Measurements from ENCODE around the gene NUAK1. TPM values are rescaled to one million over a fixed set of nuclear protein-coding genes. Genes with fewer than 3 reads are reported as not detected.

The NUAK1 gene
- total RNA-seq, 4 donors from 2014 or later: 22.6 to 44.3 (median 38.4) TPM

DNA sequence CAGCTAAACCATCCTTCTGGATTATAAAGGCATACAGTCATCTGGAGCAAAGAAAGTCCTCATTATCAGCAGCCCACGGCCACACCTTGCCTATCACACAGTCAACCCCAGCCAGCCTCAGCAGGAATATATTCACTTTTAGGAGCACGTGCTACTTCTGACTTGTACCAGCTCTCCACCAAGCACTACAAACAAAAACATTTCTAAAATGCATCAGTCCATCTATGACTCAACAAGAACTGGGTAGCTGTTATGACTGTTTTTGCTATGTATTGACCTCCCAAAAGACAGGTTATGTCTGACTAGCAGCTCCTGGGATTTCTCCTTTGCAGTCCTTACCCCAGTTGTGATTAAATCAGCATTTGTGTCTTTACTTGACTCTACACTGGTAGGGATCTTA lies 31.2 kb downstream of the NUAK1 start:
- peaks cover 5% of the 10 kb centered on the region for H3K36me3 ChIP-seq
- H3K27ac ChIP-seq: peak overlapping the region; percentile 67
- no peak overlapping the region for H3K4me3 ChIP-seq
- no peaks in the 10 kb centered on the region for H3K27me3 ChIP-seq
- peaks cover 63% of the 10 kb centered on the region for H3K4me1 ChIP-seq
- DNase-seq (ENCODE audit: low spot score in 2 of 2): no peak
- TF ChIP-seq POLR2A (IDR thresholded peaks at IDR 0.05): no peak
- no peak for TF ChIP-seq EP300 (IDR thresholded peaks at IDR 0.05)
- no peak for TF ChIP-seq POLR2AphosphoS5 (IDR thresholded peaks at IDR 0.05)
- TF ChIP-seq, protein P1, sequence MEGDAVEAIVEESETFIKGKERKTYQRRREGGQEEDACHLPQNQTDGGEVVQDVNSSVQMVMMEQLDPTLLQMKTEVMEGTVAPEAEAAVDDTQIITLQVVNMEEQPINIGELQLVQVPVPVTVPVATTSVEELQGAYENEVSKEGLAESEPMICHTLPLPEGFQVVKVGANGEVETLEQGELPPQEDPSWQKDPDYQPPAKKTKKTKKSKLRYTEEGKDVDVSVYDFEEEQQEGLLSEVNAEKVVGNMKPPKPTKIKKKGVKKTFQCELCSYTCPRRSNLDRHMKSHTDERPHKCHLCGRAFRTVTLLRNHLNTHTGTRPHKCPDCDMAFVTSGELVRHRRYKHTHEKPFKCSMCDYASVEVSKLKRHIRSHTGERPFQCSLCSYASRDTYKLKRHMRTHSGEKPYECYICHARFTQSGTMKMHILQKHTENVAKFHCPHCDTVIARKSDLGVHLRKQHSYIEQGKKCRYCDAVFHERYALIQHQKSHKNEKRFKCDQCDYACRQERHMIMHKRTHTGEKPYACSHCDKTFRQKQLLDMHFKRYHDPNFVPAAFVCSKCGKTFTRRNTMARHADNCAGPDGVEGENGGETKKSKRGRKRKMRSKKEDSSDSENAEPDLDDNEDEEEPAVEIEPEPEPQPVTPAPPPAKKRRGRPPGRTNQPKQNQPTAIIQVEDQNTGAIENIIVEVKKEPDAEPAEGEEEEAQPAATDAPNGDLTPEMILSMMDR (IDR thresholded peaks at IDR 0.05): no peak
- H3K9me3 ChIP-seq: no peaks in the 10 kb centered on the region
- WGBS: 12% methylated on average over 2 of the region's 2 CpGs

DNA sequence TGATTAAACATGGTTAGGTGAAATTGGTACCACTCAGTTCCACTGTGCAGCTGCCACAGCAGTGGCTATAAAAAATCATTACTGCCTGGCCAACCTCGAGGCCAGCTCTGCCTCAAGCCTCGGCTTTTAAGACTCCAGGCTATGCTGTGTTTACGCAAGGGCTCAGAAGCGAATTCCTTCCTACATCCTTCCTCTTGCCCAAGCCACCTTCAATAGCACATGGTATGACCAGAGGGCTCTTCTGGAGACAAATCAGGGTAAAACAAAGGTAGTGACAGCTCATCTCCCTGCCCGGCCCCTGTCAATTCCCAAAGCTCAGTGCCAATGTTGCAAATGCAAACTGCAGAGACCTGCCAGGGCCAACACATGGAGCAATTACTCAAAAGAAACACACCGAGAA lies 31.9 kb downstream of the NUAK1 start:
- peaks cover 57% of the 10 kb centered on the region for H3K4me1 ChIP-seq
- TF ChIP-seq POLR2A (IDR thresholded peaks at IDR 0.05) (no peak), POLR2AphosphoS5 (IDR thresholded peaks at IDR 0.05) (peak in 1 of 3 donors; percentile 13)
- 17% methylated on average over 6 of the region's 6 CpGs for WGBS
- H3K27me3 ChIP-seq: no peaks in the 10 kb centered on the region
- no peak for DNase-seq (ENCODE audit: low spot score in 2 of 2)
- H3K36me3 ChIP-seq: peaks cover 8% of the 10 kb centered on the region
- H3K4me3 ChIP-seq: no peak overlapping the region
- H3K27ac ChIP-seq: peak overlapping the region; percentile 67
- H3K9me3 ChIP-seq: no peaks in the 10 kb centered on the region

GRCh38 chr12:106106061-106106566 lies 32.6 kb downstream of the NUAK1 start:
- Histone ChIP-seq H3K27ac (peak overlapping the region; percentile 67), H3K4me1 (peaks cover 56% of the 10 kb centered on the region), H3K4me3 (no peak overlapping the region), H3K36me3 (peaks cover 8% of the 10 kb centered on the region), H3K9me3 (no peaks in the 10 kb centered on the region), H3K27me3 (no peaks in the 10 kb centered on the region)
- no peak for TF ChIP-seq POLR2A (IDR thresholded peaks at IDR 0.05)
- TF ChIP-seq, protein P1 (IDR thresholded peaks at IDR 0.05): no peak
- no peak for TF ChIP-seq POLR2AphosphoS5 (IDR thresholded peaks at IDR 0.05)
- no peak for TF ChIP-seq EP300 (IDR thresholded peaks at IDR 0.05)
- DNase-seq (ENCODE audit: low spot score in 2 of 2): no peak
- WGBS: 52% methylated on average over 4 of the region's 4 CpGs

GRCh38 chr12:106101803-106102202 lies 37.0 kb downstream of the NUAK1 start:
- 73% methylated on average over 5 of the region's 5 CpGs for WGBS

DNA sequence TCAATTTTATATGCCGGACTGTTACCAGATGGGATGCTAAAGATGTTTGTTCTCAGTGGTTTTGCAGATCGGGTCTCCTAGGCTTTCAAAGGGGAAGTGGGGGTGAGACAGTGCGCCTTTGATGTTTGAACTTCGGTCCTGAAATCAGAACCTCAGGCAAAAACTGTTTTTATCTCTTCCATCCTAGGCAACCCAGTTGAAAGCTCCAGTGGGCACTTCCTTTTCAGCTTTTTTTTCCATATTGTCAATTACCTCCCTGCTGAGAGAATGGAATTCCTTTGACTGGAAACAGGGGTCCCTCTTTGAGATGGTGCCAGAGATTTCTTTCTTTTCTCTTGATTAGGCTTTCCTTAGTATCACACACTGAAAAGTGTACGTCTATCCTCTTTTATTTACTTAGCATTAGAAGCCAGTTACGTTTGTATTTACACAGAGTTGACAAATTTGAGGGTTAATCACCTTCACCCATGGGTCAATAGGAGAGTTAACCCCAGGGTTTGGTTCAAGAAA lies 40.0 kb downstream of the NUAK1 start:
- H3K36me3 ChIP-seq: peaks cover 18% of the 10 kb centered on the region
- peaks cover 17% of the 10 kb centered on the region for H3K4me1 ChIP-seq
- H3K4me3 ChIP-seq: no peak overlapping the region
- WGBS: 75% methylated on average over 6 of the region's 6 CpGs
- H3K9me3 ChIP-seq: no peaks in the 10 kb centered on the region
- H3K27ac ChIP-seq: no peak overlapping the region
- no peak for TF ChIP-seq POLR2A (IDR thresholded peaks at IDR 0.05)
- TF ChIP-seq EP300 (IDR thresholded peaks at IDR 0.05): no peak
- TF ChIP-seq, protein P1 (IDR thresholded peaks at IDR 0.05): no peak
- TF ChIP-seq POLR2AphosphoS5 (IDR thresholded peaks at IDR 0.05): no peak
- no peak for DNase-seq (ENCODE audit: low spot score in 2 of 2)
- no peaks in the 10 kb centered on the region for H3K27me3 ChIP-seq

More at GRCh38 chr12:106101803-106102202, 37.0 kb downstream of the NUAK1 start:
- no peak for DNase-seq (ENCODE audit: low spot score in 2 of 2)
- Histone ChIP-seq H3K27me3 (no peaks in the 10 kb centered on the region), H3K27ac (no peak overlapping the region), H3K4me1 (peaks cover 19% of the 10 kb centered on the region), H3K4me3 (no peak overlapping the region), H3K36me3 (peaks cover 15% of the 10 kb centered on the region), H3K9me3 (no peaks in the 10 kb centered on the region)
- no peak for TF ChIP-seq POLR2AphosphoS5 (IDR thresholded peaks at IDR 0.05)
- no peak for TF ChIP-seq POLR2A (IDR thresholded peaks at IDR 0.05)
- TF ChIP-seq EP300 (IDR thresholded peaks at IDR 0.05): no peak
- TF ChIP-seq, protein P1 (IDR thresholded peaks at IDR 0.05): no peak
